T1000 (cell line): Measurements from ENCODE around the gene SPATA12.
A peak's percentile ranks its signal among the peaks of the same experiment; 100 is the strongest.

Experiments used
- DNase-seq: peaks from one replicate; lab custom pipeline; 2025; ENCODE audit warnings: mixed read lengths; lab: John Stamatoyannopoulos, UW

SPATA12 gene

GRCh38 chr3:57060089-57060821, at the start of gene SPATA12:
TSS of gene SPATA12 (plus strand) at chr3:57060664. CDS start at chr3:57073695, 13,031 bp downstream.
- peak; percentile 60 for DNase-seq

- no peak for DNase-seq
Measured at GRCh38 chr3:57011022-57011421, 49.4 kb upstream of the SPATA12 start.

- no peak for DNase-seq
Measured at GRCh38 chr3:57012847-57013246, 47.6 kb upstream of the SPATA12 start.

GRCh38 chr3:57015350-57015729, 45.1 kb upstream of the SPATA12 start:
- DNase-seq: no peak

GRCh38 chr3:57015912-57016311, 44.6 kb upstream of the SPATA12 start:
- no peak for DNase-seq

GRCh38 chr3:57017459-57017845, 43.0 kb upstream of the SPATA12 start:
- DNase-seq: no peak

- DNase-seq: no peak
Measured at GRCh38 chr3:57018246-57018645, 42.2 kb upstream of the SPATA12 start.

GRCh38 chr3:57019057-57019456, 41.4 kb upstream of the SPATA12 start:
- DNase-seq: no peak

- DNase-seq: no peak
Measured at GRCh38 chr3:57025237-57025636, 35.2 kb upstream of the SPATA12 start.

GRCh38 chr3:57026944-57027343, 33.5 kb upstream of the SPATA12 start:
- no peak for DNase-seq

GRCh38 chr3:57029383-57029782, 31.1 kb upstream of the SPATA12 start:
- no peak for DNase-seq

GRCh38 chr3:57029924-57030323, 30.5 kb upstream of the SPATA12 start:
- no peak for DNase-seq

- DNase-seq: no peak
Measured at GRCh38 chr3:57030721-57031120, 29.7 kb upstream of the SPATA12 start.

GRCh38 chr3:57031631-57032541, 28.6 kb upstream of the SPATA12 start:
- no peak for DNase-seq

- no peak for DNase-seq
Measured at GRCh38 chr3:57036952-57037351, 23.5 kb upstream of the SPATA12 start.

GRCh38 chr3:57038466-57039164, 21.8 kb upstream of the SPATA12 start:
- DNase-seq: no peak

- DNase-seq: no peak
Measured at GRCh38 chr3:57041674-57042073, 18.8 kb upstream of the SPATA12 start.

- no peak for DNase-seq
Measured at GRCh38 chr3:57043518-57043917, 16.9 kb upstream of the SPATA12 start.

- DNase-seq: no peak
Measured at GRCh38 chr3:57046101-57046765, 14.2 kb upstream of the SPATA12 start.

- no peak for DNase-seq
Measured at GRCh38 chr3:57048052-57048671, 12.3 kb upstream of the SPATA12 start.

- no peak for DNase-seq
Measured at GRCh38 chr3:57048728-57049127, 11.7 kb upstream of the SPATA12 start.

- DNase-seq: no peak
Measured at GRCh38 chr3:57052662-57053061, 7.8 kb upstream of the SPATA12 start.
